NCI-H128 (cell line): Measurements from ENCODE around the gene FKBP3.
"Not testable (repeated sequence)": the region's sequence is repeated elsewhere in the genome, so short reads cannot be mapped to it uniquely, and the experiment has no call there.

Experiments used
- DNase-seq: peaks from one replicate; lab custom pipeline; 2025; ENCODE audit not compliant: unreplicated experiment; lab: John Stamatoyannopoulos, UW

The FKBP3 gene

GRCh38 chr14:45134051-45134958 lies at the start of gene FKBP3:
TSS of gene FKBP3 (minus strand) at chr14:45134481. CDS start at chr14:45134456, 25 bp downstream.
- peak; percentile 95 for DNase-seq

- DNase-seq = no peak
Measured at GRCh38 chr14:45181806-45182205, 47.5 kb upstream of the FKBP3 start.

- DNase-seq = no peak
Measured at GRCh38 chr14:45181329-45181728, 47.0 kb upstream of the FKBP3 start.

DNA sequence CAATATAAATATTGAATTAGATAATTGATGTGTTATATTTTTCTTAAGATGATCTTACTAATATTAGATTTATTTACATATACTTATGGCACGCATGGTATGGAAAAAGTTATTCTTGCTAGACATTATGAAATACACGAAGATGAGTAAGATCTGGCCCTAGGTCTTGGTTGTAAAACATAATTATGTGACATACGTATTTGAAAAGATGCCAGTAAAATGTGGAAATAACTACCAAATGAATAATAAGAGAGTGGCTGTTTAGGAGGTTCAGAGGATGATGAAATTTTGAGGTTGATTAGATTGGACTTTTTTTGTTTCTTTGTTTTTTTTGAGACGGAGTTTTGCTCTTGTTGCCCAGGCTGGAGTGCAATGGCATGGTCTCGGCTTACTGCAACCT lies 42.8 kb upstream of the FKBP3 start:
- DNase-seq = no peak

DNA sequence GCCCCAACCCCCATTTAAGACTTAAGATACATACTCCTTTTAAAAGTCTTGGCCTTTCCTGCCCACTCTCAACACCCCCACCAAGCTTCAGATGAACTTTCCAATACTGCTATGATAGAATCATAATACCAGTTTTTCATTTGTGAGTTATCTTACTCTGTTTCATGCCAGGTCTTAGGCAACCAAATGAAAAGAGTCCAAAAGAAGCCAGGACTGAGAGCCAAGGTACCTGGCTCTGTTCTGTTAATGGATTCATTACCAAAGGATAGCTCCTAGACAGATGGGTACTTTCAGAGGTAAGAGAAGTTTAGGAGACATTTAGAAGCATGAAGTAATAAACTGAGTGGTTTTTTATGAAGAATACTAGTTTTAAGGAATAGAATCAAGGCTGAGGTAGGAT lies 35.6 kb upstream of the FKBP3 start:
- DNase-seq = no peak

- DNase-seq = no peak
Measured at GRCh38 chr14:45156067-45156466, 21.8 kb upstream of the FKBP3 start.

DNA sequence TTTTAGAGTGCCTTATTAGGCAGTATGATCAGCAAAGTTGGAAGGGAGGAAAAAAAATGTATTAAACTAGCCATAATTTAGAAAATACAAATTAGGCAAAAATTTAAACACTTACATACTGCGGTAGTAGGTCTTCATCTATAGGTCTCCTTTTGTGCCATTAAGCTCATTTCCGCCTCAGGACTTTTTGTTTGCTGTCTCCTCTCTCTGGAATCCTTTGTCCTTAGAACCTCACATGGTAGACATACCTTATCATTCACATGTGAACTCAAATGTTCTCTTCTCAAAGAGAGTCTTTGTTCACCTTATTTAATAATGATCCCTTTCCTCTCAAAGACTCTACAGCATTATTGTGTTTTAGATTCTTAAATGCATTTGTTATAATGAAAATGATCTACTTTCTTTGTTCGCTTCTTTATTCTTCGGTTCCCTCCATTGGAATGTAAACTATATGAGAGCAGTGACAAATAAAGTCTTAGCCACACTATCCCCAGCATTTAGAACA lies 16.2 kb upstream of the FKBP3 start:
- no peak for DNase-seq

DNA sequence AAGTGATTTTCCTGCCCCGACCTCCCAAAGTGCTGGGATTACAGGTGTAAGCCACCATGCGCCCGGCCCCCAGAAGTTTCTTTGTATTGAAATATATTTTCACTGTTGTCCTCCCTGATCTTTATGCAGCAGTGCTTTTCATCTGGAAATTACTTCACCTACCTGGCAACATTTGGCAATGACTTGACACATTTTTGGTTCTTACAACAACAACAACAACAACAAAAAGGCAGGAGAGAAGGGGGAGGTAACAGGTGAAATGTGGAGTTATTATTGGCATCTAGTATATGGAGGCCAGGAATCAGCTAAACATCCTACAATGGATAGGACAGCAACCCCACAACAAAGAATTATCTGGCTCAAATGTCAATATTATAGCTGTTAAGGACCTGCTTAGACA lies 15.3 kb upstream of the FKBP3 start:
- no peak for DNase-seq

- DNase-seq = no peak
Measured at GRCh38 chr14:45145214-45145613, 10.9 kb upstream of the FKBP3 start.

DNA sequence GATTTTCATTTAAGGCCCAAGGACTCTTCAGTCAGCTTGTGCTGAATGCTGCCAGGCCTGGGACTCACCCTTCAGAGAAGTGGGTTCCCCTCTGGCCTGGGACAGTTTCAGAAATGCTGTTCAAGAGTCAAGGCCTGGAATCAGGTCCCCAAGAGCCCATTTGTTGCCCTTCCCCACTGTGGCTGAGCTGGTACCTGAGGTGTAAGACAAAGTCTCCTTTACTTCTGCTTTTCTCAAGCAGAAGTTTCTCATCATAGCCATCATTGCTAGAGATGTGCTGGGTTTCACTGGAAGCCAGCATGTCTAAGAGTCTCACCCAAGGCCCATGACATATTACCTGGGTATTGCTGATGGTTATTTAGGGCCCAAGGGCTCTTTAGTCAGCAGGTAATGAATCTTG lies 10.4 kb upstream of the FKBP3 start:
- DNase-seq = no peak

DNA sequence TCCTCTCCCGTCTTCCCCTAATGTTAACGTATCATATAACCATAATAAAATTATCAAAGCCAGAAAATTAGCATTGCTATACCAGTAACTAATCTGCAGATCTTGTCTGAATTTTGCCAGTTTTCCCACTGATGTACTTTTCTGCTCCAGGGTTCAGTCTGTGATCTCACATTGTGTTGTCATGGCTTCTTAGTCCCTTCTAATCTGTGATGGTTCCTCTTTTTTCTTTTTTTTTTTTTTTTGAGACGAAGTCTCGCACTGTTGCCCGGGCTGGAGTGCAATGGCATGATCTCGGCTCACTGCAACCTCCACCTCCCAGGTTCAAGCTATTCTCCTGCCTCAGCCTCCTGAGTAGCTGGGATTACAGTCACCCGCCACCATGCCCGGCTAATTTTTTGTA lies 7.8 kb upstream of the FKBP3 start:
- DNase-seq = not testable (repeated sequence)

DNA sequence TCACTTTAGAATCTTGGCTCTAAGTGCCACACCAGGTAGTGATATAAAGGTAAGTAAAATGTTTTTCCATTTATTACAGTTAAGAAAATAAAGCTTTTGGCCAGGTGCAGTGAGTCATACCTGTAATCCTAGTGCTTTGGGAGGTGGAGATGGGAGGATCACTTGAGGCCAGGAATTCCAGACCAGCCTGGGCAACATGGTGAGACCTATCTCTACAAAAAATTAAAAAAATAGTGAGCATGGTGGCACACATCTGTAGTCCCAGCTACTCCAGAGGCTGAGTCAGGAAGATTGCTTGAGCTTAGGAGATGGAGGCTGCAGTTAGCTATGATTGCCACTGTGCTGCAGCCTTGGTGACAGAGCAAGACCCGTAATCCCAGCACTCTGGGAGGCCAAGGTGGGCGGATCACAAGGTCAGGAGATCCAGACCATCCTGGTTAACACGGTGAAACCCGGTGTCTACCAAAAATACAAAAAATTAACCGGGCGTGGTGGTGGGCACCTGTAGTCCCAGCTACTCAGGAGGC lies 6.4 kb upstream of the FKBP3 start:
- DNase-seq = no peak

DNA sequence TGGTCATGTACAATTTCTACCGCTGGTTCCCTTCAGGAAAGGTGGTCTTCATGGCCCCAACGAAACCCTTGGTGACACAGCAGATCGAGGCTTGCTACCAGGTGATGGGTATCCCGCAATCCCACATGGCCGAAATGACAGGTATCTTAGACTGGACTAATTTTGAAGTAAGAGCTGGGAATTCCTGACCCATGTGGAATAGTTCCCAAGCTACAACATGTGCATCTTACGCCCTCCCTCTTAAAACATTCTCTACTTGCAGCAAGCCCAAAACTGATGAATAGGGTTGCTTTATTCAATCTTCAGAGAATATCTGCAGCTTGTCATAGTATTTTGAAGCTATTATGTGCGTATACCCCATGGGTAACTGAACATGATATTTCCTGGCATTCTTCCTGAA lies 2.1 kb upstream of the FKBP3 start:
- DNase-seq = no peak

DNA sequence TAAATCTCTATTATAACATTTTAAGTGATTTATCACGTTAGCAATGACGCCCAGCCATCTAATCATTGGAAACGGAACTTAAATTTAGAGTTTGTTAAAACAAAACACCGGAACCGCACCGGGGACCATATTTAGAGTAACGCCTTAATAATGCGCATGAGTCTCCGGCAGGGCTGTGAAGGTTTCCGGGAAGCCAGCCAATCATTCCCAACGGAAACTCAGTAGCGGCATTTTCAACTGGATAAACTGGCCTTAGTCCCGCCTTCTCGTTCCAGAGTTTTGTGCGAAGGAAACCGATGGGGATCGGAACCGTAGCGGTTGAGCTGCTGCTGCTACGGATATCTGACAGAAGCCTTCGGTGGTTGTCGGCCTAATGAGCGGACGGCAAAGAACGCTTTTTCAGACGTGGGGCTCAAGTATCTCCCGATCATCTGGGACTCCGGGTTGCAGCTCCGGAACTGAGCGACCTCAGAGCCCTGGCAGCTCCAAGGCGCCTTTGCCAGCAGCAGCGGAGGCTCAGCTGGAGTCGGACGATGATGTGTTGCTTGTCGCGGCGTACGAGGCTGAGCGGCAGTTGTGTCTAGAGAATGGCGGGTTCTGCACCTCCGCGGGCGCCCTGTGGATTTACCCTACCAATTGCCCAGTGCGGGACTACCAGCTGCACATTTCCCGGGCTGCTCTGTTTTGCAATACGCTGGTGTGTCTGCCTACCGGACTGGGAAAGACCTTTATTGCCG lies 1.5 kb upstream of the FKBP3 start, which contains the start of gene FANCM:
FANCM (plus strand) TSS at position 272 of the 737 bp plus-strand sequence; CDS start at position 374, 102 bp downstream.
- peak; percentile 96 for DNase-seq

GRCh38 chr14:45135156-45135555 lies 875 bp upstream of the FKBP3 start:
- no peak for DNase-seq

- no peak for DNase-seq
Measured at GRCh38 chr14:45133683-45134050, 614 bp downstream of the FKBP3 start.

DNA sequence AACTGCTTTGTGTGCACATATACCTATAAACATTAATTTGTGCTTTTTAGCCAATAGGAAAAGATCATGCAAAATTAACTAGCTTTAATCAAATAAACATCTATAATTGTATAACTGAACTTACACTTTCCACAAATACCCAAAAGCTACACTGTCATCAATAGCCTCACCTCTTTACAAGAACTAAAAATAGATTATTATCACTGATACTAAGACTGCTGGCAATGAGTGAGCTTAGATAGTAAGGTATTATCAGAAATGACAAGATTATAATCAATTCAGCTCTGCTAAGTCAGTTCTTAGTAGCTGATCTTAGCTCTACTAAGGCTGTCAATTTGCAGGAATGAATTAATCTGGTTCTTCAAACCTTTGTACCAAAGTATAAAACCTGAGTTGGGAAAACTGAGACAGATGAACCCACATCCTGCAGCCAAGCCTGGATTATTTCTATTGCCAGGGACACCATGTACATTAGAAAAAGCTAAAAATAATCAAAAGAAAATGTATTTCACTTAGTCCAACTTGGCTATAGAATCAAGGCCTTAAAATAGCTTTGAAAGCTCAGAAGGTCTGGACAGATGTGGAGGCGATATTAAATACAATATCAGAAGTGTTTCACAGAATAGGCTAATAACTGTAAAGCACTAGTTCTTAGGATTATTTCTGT lies 5.2 kb downstream of the FKBP3 start:
- DNase-seq = no peak

GRCh38 chr14:45125754-45126153 lies 8.5 kb downstream of the FKBP3 start:
- no peak for DNase-seq

- no peak for DNase-seq
Measured at GRCh38 chr14:45123271-45123670, 11.0 kb downstream of the FKBP3 start.

DNA sequence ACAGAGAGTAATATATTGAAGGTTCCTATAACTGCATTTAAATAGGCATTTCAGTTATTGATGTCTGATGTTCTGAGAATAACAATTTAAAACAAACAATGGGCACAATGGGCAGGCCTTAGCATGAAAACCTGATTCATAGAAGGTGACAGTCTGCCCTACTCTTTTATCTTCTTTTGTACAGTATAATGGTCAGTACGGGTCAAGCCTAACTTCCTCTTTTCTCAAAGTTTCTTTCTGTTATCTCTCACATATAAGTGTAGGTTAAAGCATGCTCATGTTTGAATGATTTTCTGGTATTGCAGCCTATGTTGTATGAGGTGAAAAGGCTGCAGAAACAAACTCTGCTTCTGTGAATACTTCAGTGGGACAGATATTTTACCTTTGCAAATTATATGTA lies 14.2 kb downstream of the FKBP3 start:
- no peak for DNase-seq

DNA sequence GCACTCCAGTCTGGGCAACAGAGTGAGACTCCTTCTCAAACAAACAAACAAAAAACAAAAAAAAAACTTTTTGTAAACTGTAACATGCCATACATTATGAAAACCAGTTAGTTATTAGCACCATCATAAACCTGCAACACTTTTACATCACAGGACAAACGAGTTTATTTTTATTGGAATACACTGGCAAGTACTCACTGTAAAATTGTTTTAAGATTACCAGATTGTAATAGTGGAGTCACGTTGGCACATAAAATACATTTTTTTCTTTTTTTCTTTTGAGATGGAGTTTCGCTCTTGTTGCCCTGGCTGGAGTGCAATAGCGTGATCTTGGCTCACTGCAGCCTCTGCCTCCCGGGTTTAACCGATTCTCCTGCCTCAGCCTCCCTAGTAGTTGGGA lies 15.7 kb downstream of the FKBP3 start:
- DNase-seq = no peak
